ENCODE data around the gene DPF3.

The DPF3 gene

DNA sequence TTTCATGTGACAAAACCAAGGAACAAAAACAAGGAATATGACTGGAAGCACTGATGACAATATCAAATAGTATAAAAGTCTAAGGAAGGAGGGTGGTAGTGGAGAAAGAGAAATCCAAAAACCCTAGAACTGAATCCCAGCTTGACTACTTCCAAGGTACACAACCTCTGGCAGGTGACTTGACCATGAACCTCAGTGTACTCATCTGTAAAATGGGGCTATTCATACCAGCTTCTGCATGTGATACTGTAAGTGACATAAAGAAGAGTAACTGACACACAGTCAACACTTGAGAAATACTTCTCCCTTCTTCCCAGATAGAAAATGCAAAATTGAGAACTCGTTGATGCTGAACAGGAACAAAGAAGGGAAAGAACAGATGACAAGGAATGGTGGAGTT, 10.3 kb upstream of the DPF3 start:
- DNase-seq = no peak

GRCh38 chr14:72903716-72904115, 9.8 kb upstream of the DPF3 start:
- DNase-seq = no peak

GRCh38 chr14:72902801-72903530, 9.1 kb upstream of the DPF3 start:
- no peak for DNase-seq

GRCh38 chr14:72901361-72901760, 7.5 kb upstream of the DPF3 start:
- no peak for DNase-seq

DNA sequence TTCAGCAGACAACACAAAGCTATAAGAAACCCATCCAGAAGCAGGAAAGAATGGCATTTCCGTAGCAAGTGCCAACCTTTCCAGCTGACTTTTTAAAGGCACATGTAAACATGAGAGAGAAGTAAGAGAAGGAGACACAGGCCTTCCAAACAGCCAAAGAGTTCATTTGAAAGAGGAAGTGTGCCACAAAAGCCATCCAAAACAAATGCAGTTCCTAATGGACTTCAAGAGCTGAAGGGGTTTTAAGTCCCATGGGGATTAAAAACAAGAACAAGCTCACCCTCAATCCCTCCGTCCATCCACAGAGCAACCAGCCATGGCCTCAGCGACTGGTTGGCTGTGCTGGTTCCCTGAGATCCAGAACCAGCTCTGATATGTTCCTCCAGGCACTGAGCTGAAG, 4.5 kb upstream of the DPF3 start:
- DNase-seq = no peak

GRCh38 chr14:72894623-72895378, 900 bp upstream of the DPF3 start:
- DNase-seq = no peak

- DNase-seq = no peak
These were observed 372 bp upstream of the DPF3 start for GRCh38 chr14:72894323-72894622.

DNA sequence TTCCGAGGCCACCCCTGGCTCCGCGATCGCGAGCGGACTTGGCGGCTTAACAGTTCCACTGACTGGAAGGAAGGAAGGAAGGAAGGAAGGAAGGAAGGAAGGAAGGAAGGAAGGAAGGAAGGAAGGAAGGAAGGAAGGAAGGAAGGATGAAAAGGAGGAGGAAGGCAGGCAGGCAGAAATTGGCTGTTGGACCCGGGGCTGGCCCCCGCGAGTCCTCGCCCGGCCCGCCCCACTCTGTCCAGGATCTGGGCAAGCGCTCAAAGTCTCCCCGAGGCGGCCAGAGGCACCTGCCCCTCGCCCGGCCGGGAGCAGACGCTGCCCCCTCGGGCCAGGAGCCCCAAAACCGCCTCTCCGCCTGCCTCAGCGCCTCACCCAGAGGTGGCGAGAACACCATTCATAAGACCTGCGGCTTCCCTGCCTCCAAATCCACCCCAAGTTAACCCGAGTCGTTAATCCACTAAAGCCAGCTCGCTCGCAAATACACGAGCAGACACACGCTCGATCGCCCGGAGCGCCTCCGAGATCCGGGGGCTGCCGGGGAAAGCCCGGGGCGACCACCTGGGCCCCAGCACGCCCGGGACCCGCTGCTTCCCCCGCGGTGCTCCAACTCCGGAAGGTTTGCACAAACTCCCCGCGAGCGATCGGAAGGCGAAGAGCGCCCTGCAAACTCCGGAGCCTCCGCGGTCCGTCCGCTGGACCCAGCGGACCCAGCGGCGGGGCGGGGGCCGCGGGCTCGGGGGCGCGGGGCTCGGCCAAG, 844 bp downstream of the DPF3 start:
- no peak for DNase-seq

DNA sequence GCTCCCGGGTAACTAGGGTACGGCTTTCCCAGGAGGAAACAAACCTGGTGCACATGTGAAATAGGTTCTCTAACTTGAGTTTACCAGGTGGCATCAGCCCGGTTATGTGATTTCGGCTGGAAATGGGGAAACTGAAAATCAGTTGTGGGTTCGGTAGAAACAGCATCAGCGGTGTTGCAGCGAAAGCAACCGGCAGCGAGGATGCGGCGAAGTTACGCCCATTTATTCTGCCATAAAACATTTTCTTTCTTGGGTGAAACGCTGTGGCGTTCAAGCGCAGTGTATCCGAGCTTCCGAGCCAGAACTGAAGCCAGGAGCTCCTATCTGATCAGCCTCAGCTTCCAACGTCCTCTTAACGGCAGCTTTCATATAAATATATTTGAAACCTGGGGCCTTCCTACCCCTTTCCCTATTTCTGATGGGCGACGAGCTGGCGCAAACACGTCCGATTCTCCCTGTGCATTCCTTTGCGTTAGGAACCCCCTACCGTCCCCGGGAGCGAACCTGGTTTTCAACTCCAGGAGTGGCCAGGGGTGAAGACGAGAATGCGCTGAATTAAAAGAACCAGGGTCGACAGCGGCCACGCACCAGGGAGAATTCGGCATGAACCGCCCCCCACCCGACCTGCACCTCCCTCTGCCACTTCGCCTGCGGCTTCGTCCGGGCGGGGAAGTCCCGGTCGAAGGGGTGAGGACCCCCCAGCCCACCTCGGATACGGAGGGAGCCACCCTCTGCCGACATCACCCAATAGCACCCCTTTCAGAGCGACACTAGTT, 1.6 kb downstream of the DPF3 start:
- DNase-seq = no peak

- DNase-seq = no peak
These were observed 2.2 kb downstream of the DPF3 start for GRCh38 chr14:72891666-72892102.

DNA sequence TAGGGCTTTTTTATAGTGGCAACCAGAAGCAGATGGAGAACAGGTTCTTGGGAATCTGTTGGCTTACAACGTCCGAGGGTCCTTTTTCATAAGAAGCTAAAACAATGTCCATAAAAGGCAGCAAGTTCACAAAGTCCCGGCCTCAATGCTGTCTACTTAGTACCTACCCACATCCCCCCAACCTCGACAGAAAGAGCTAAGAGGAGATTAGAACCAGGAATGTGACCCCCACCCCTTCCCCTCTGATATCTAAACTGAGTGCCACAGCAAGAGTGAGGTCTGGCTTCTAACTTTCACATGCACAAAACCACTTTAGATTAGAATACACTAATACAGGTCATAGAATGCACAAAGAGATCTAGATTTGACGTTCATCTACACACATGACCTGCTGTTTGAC, 4.5 kb downstream of the DPF3 start:
- DNase-seq = no peak

- DNase-seq = no peak
These were observed 5.2 kb downstream of the DPF3 start for GRCh38 chr14:72888636-72889201.

DNA sequence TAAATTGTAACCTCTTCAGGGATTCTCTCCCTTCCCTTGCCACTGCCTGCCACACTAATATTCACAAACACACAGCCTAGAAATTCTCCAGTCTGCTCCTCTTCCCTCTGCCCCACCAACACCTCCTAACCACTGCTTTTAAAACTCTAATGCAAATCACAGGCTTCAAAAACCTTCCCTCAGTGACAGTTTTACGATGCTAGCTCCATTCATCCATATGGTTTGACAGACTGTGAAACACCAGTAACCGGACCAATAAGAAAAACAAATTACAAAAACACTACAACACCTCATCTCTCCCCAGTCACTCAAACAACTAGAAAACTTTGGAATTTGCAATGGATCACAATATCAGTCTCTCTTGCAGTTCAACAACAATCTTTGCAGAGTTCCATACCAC, 5.7 kb downstream of the DPF3 start:
- DNase-seq = no peak

- DNase-seq = no peak
These were observed 6.4 kb downstream of the DPF3 start for GRCh38 chr14:72887514-72887913.

DNA sequence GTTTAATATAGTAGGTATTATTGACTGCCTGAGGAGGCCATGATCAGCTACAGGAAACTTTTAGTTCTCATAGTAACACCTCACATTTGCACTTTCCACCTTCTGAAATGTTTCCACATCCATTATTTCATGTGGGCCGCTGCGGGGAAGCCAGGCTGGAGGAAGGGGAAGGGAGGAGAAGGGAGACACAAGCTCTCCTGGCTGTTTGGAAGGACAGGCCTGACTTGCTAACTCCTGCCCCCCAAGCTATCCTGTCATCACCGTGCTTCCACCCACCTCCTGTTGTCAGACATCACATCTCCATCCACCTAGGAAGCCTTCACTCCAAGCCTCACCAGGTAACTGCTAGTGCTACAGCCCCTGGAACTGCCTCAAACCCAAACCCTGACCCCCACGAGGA, 9.5 kb downstream of the DPF3 start:
- DNase-seq = no peak

- no peak for DNase-seq
These were observed 9.9 kb downstream of the DPF3 start for GRCh38 chr14:72883961-72884360.

GRCh38 chr14:72883109-72883508, 10.8 kb downstream of the DPF3 start:
- DNase-seq = no peak

GRCh38 chr14:72882463-72882862, 11.4 kb downstream of the DPF3 start:
- no peak for DNase-seq

GRCh38 chr14:72882047-72882446, 11.9 kb downstream of the DPF3 start:
- no peak for DNase-seq

- no peak for DNase-seq
These were observed 12.4 kb downstream of the DPF3 start for GRCh38 chr14:72881543-72881942.

GRCh38 chr14:72880820-72881219, 13.1 kb downstream of the DPF3 start:
- DNase-seq = no peak

GRCh38 chr14:72880164-72880563, 13.7 kb downstream of the DPF3 start:
- no peak for DNase-seq

DNA sequence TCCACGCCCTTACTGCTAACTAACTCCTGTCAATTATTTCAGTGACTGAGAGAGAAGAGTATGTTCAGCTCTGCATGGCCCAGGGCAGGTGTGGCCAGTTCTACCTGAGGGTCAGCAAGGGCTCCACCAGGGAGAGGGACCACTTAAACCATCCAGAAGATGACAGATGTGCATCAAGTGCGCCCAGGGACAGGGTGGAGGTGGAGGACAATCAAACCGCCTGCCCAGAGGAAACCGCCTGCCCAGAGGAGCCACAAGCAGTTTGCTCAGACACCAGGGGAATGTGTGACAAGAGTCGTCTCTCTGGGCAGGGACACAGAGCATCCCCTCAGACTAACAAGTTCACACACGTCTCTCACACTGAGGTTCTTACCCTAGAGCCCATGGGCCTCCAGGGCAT, 14.5 kb downstream of the DPF3 start:
- no peak for DNase-seq
